Endothelial cell of umbilical vein (primary cell): ENCODE data around the gene TTN. TPM values are rescaled to one million over a fixed set of nuclear protein-coding genes. Genes with fewer than 3 reads are reported as not detected.

Experiments
- Bru-seq: library from RNA; stranded (reverse); fragments of 400-500 nt; gene quantifications from one replicate; lab custom pipeline; 2021; lab: Mats Ljungman, UMichigan
- BruChase-seq, 2 experiments: library from RNA; stranded (reverse); fragments of 400-500 nt; gene quantifications; one replicate each; lab custom pipeline; 2021; lab: Mats Ljungman, UMichigan
- BruUV-seq: library from RNA; stranded (reverse); fragments of 400-500 nt; replicated peaks from 2 replicates; lab custom pipeline; 2021; lab: Mats Ljungman, UMichigan
- CTCF ChIA-PET: fragments of 300-600, 350-600 bp; sonication (Branson Sonifier 250); formaldehyde crosslinking; loops from one replicate; lab custom pipeline; 2021; ENCODE audit warnings: antibody characterized with exemption, inconsistent platforms; lab: Charles Lee
- POLR2A ChIA-PET: fragments of 300-600, 350-600 bp; sonication (Branson Sonifier 250); formaldehyde crosslinking; loops from one replicate; lab custom pipeline; 2021; ENCODE audit warnings: antibody characterized with exemption, inconsistent platforms; lab: Charles Lee
- DNase-seq: peaks from one replicate; pipeline ENCODE4 v3.0.0-alpha.2; 2011; ENCODE audit warnings: low read depth, low spot score
- FAIRE-seq: peaks from 2 replicates; lab custom pipeline; 2011; peaks lifted over from hg19 to GRCh38; lab: Jason Lieb, UNC
- H2AFZ ChIP-seq: 2 replicates; pipeline ENCODE4 v1.6.0; 2012; ENCODE audit warnings: low read depth, low read length, control low read depth, inconsistent platforms
- H3K27ac ChIP-seq: 2 replicates; pipeline ENCODE4 v1.5.1; 2011; ENCODE audit warnings: low read depth, mild to moderate bottlenecking, control low read depth, low read length, moderate library complexity; ENCODE audit not compliant: insufficient read depth
- H3K27me3 ChIP-seq, 2 experiments: 2 replicates each; pipeline versions ENCODE4 v1.6.0 to v1.6.1; 2011; ENCODE audit warnings: low read length in 2 of 2, mixed read lengths in 1 of 2; ENCODE audit not compliant: control insufficient read depth in 2 of 2, insufficient read depth in 2 of 2
- H3K36me3 ChIP-seq, 2 experiments: 2 replicates in 1 of 2; 3 replicates in 1 of 2; pipeline ENCODE4 v1.5.1; 2011; ENCODE audit warnings: low read length in 2 of 2, mild to moderate bottlenecking in 1 of 2, moderate library complexity in 1 of 2; ENCODE audit not compliant: control insufficient read depth in 2 of 2, insufficient read depth in 2 of 2; ENCODE audit errors: extremely low read depth in 1 of 2
- H3K4me1 ChIP-seq: 3 replicates; pipeline ENCODE4 v1.5.1; 2011; ENCODE audit warnings: mild to moderate bottlenecking, low read length; ENCODE audit not compliant: control insufficient read depth, insufficient read depth; ENCODE audit errors: extremely low read depth
- H3K4me2 ChIP-seq: 2 replicates; pipeline ENCODE4 v1.6.1; 2011; ENCODE audit warnings: low read length, control low read depth, mixed read lengths; ENCODE audit not compliant: insufficient read depth
- H3K4me3 ChIP-seq, 3 experiments: fragments of 200-600 bp in 1 of 3; sonication (generic), shearing (Covaris generic) in 1 of 3; replicated peaks in 1 of 3; 2 replicates each; pipeline ENCODE4 v1.5.1; 2011 to 2016; ENCODE audit warnings: control low read depth in 3 of 3, low read length in 3 of 3, mild to moderate bottlenecking in 2 of 3, inconsistent platforms in 1 of 3, low read depth in 1 of 3, moderate library complexity in 1 of 3; ENCODE audit not compliant: insufficient read depth in 1 of 3
- H3K79me2 ChIP-seq: 2 replicates; pipeline ENCODE4 v1.6.0; 2012; ENCODE audit warnings: low read length, inconsistent platforms; ENCODE audit not compliant: control insufficient read depth, insufficient read depth
- H3K9ac ChIP-seq: replicated peaks from 2 replicates; pipeline ENCODE3; 2011; ENCODE audit warnings: low read length, control low read depth; ENCODE audit not compliant: insufficient read depth; ENCODE audit errors: extremely low read depth
- H3K9me1 ChIP-seq: replicated peaks from 3 replicates; pipeline ENCODE4 v1.6.0; 2011; ENCODE audit warnings: mild to moderate bottlenecking, low read length; ENCODE audit not compliant: control insufficient read depth, insufficient read depth; ENCODE audit errors: extremely low read depth
- H3K9me3 ChIP-seq: replicated peaks from 2 replicates; pipeline ENCODE4 v1.5.1; 2012; ENCODE audit warnings: low read length, inconsistent platforms; ENCODE audit not compliant: control insufficient read depth, insufficient read depth
- H4K20me1 ChIP-seq: replicated peaks from 2 replicates; pipeline ENCODE3; 2011; ENCODE audit warnings: mild to moderate bottlenecking, low read length; ENCODE audit not compliant: control insufficient read depth, insufficient read depth; ENCODE audit errors: extremely low read depth
- CTCF ChIP-seq, 2 donors: IDR thresholded peaks; 1 replicate in 1 of 2; 2 replicates in 1 of 2; pipeline ENCODE4 v1.5.1; 2011; ENCODE audit warnings: low read length in 2 of 2, mild to moderate bottlenecking in 2 of 2, moderate library complexity in 2 of 2, control low read depth in 1 of 2, inconsistent platforms in 1 of 2, low read depth in 1 of 2; ENCODE audit not compliant: insufficient read depth in 1 of 2; ENCODE audit errors: extremely low read depth in 1 of 2
- EZH2 ChIP-seq: IDR thresholded peaks from 2 replicates; pipeline ENCODE4 v1.6.1; 2012; ENCODE audit warnings: borderline replicate concordance, low read depth, mild to moderate bottlenecking, moderate library complexity, low read length, inconsistent platforms; ENCODE audit not compliant: severe bottlenecking
- FOS ChIP-seq: IDR thresholded peaks from 2 replicates; pipeline ENCODE4 v1.6.1; 2011; ENCODE audit warnings: mild to moderate bottlenecking, low read length, moderate library complexity, borderline replicate concordance; ENCODE audit not compliant: insufficient read depth
- GATA2 ChIP-seq: IDR thresholded peaks from 2 replicates; pipeline ENCODE4 v1.7.0; 2011; ENCODE audit warnings: low read depth, mild to moderate bottlenecking, moderate library complexity, mixed read lengths, low read length; ENCODE audit not compliant: insufficient read length, insufficient read depth
- JUN ChIP-seq: IDR thresholded peaks from 2 replicates; pipeline ENCODE4 v1.6.1; 2011; ENCODE audit warnings: borderline replicate concordance, low read depth; ENCODE audit not compliant: insufficient read length, insufficient read depth
- MAX ChIP-seq: IDR thresholded peaks from 2 replicates; pipeline ENCODE4 v1.6.1; 2011; ENCODE audit not compliant: insufficient read depth, insufficient read length
- MYC ChIP-seq: IDR thresholded peaks from one replicate; pipeline ENCODE4 v1.6.1; 2011; ENCODE audit warnings: mild to moderate bottlenecking, low read depth, low read length
- POLR2A ChIP-seq: IDR thresholded peaks from 2 replicates; pipeline ENCODE4 v1.6.1; 2012; ENCODE audit warnings: low read depth, mild to moderate bottlenecking, control low read depth, low read length
- POLR2AphosphoS5 ChIP-seq: IDR thresholded peaks from 2 replicates; pipeline ENCODE4 v1.6.1; 2012; ENCODE audit warnings: low read depth, mild to moderate bottlenecking, control low read depth, low read length, moderate library complexity; ENCODE audit not compliant: insufficient read depth
- dilution Hi-C: fragments of 300-500 bp; cut with MboI; formaldehyde crosslinking; loops from one replicate; pipeline ENCODE4 v1.15.0; 2019; ENCODE audit warnings: low sequenced_read_pairs; ENCODE audit not compliant: extremely low pct_ligation_motif_present
- intact Hi-C: fragments of 100-400 bp; cut with micrococcal nuclease; formaldehyde crosslinking; loops from one replicate; pipeline ENCODE4 v1.10.0; 2022
- long read RNA-seq: library from polyadenylated mRNA; stranded (forward); transcript quantifications from one replicate; pipeline ENCODE4 v2.0.0, GENCODE V29; 2021
- polyA minus RNA-seq, 3 experiments: library from RNA; depleted of rRNA, polyadenylated mRNA; stranded (reverse); fragments of >200 nt; gene quantifications; 1 replicate in 1 of 3; 2 replicates in 2 of 3; pipeline ENCODE4 v1.2.3, GENCODE V29; 2011
- polyA plus RNA-seq, 4 experiments: library from polyadenylated mRNA; depleted of rRNA in 3 of 4; stranded (reverse) in 3 of 4; unstranded in 1 of 4; fragments of >200 nt; gene quantifications; 2 replicates each; pipeline versions ENCODE4 v1.2.1 to v1.2.3, GENCODE V29; 2011 to 2012; ENCODE audit warnings: missing spikeins in 1 of 4
- total RNA-seq: library from RNA; stranded (reverse); gene quantifications from 2 replicates; pipeline ENCODE4 v1.2.3, GENCODE V29; 2021

TTN gene
- 0.44 and 0.49 TPM in 2 replicates for total RNA-seq
- polyA plus RNA-seq: 0.10 and 0.11 TPM in 2 replicates
- 0.03 and 0.06 TPM in 2 replicates for polyA plus RNA-seq (2011; cell fraction: cytosol; rRNA removed)
- polyA plus RNA-seq (2011; cell fraction: nucleus; rRNA removed): 0.36 and 0.38 TPM in 2 replicates
- 0.52 and 1.4 TPM in 2 replicates for polyA plus RNA-seq (2012)
- polyA minus RNA-seq: 0.40 and 2.0 TPM in 2 replicates
- not detected for polyA minus RNA-seq (2011; cell fraction: cytosol; rRNA and poly(A)+ RNA removed)
- 0.48 and 1.6 TPM in 2 replicates for polyA minus RNA-seq (2011; cell fraction: nucleus; rRNA and poly(A)+ RNA removed)
- Bru-seq, nascent RNA: percentile 3 among the genes with signal in this experiment
- BruChase-seq, experiment 1, labeled RNA remaining after a 6-hour chase: percentile 20 among the genes with signal in this experiment
- BruChase-seq, experiment 2, labeled RNA remaining after a 2-hour chase: percentile 15 among the genes with signal in this experiment
- long read RNA-seq, partial matches to known transcripts: 0 of 1 reads
- long read RNA-seq, other reads (novel, unspliced or antisense): 1 of 1 reads

GRCh38 chr2:178807227-178808008 lies at the start of gene TTN:
TTN (minus strand) TSS chr2:178807423; CDS start chr2:178804642, 2,781 bp downstream.
- POLR2A ChIA-PET: no interaction called here
- Histone ChIP-seq H3K27me3 (no peaks in the 10 kb centered on the region), H3K9ac (no peak within 1 kb of the TSS), H4K20me1 (no peaks in the 10 kb centered on the region), H3K9me1 (no peaks in the 10 kb centered on the region), H3K4me2 (no peak within 1 kb of the TSS), H3K79me2 (no peaks in the 10 kb centered on the region), H3K4me1 (no peaks in the 10 kb centered on the region), H2AFZ (no peak within 1 kb of the TSS), H3K36me3 (no peaks in the 10 kb centered on the region), H3K9me3 (no peaks in the 10 kb centered on the region), H3K27ac (no peak within 1 kb of the TSS), H3K4me3 (no peak within 1 kb of the TSS)
- no peak for DNase-seq
- TF ChIP-seq MYC: no peak
- TF ChIP-seq POLR2AphosphoS5: no peak
- no peak for TF ChIP-seq POLR2A
- no peak for TF ChIP-seq EZH2
- no peak for TF ChIP-seq JUN
- no peak for TF ChIP-seq FOS
- TF ChIP-seq MAX: no peak
- no peak for TF ChIP-seq CTCF (IDR thresholded peaks at IDR 0.05; ENCODE audit: extremely low read depth in 1 of 2, insufficient read depth in 1 of 2, low read depth in 1 of 2, low read length in 2 of 2)
- no peak for TF ChIP-seq GATA2
- no peak for FAIRE-seq
- dilution Hi-C loops (loop anchor here (25.0 kb wide), 1 partner anchor 105 kb away; no protein-coding TSS in a partner anchor), intact Hi-C loops (no loop called here)
- no TSS peak for BruUV-seq
- CTCF ChIA-PET: interaction anchor here (0.9 to 2.1 kb wide), 4 partner anchors 10 to 106 kb away, joined by 3 to 5 read pairs (median 4); no protein-coding TSS in a partner anchor
